GM12864 (cell line): ENCODE measurements around the gene SELENOS.

Experiments used
- DNase-seq: peaks from one replicate; pipeline ENCODE4 v3.0.0-alpha.2; 2011; ENCODE audit warnings: low read depth
- H3K4me3 ChIP-seq: 2 replicates; pipeline ENCODE4 v1.5.1; 2011; ENCODE audit warnings: mild to moderate bottlenecking, low read depth, low read length, control low read depth
- CTCF ChIP-seq: IDR thresholded peaks from 2 replicates; pipeline ENCODE4 v1.5.1; 2011; ENCODE audit warnings: low read depth, mild to moderate bottlenecking, moderate library complexity, low read length, control low read depth, inconsistent platforms; ENCODE audit errors: missing control alignments

Gene SELENOS

GRCh38 chr15:101273534-101273933 is 3.8 kb downstream of the SELENOS start:
- no peak for TF ChIP-seq CTCF
- no peak overlapping the region for H3K4me3 ChIP-seq
- DNase-seq = no peak

GRCh38 chr15:101272584-101272983 is 4.7 kb downstream of the SELENOS start:
- H3K4me3 ChIP-seq = no peak overlapping the region
- TF ChIP-seq CTCF = no peak
- no peak for DNase-seq

GRCh38 chr15:101269479-101270223 is 7.6 kb downstream of the SELENOS start:
- no peak for DNase-seq
- TF ChIP-seq CTCF = peak; percentile 48
- H3K4me3 ChIP-seq = no peak overlapping the region

- TF ChIP-seq CTCF = no peak
- H3K4me3 ChIP-seq = no peak overlapping the region
- DNase-seq = no peak
Observed at GRCh38 chr15:101267320-101268104, 9.8 kb downstream of the SELENOS start.

- H3K4me3 ChIP-seq = no peak overlapping the region
- TF ChIP-seq CTCF = no peak
- DNase-seq = no peak
Observed at GRCh38 chr15:101266787-101267186, 10.5 kb downstream of the SELENOS start.

GRCh38 chr15:101266034-101266433 is 11.3 kb downstream of the SELENOS start:
- no peak for TF ChIP-seq CTCF
- no peak for DNase-seq
- no peak overlapping the region for H3K4me3 ChIP-seq
